Gastroesophageal sphincter (tissue), 4 donors: ENCODE results near the gene CXCL6. TPM values are rescaled to one million over a fixed set of nuclear protein-coding genes. Genes with fewer than 3 reads are reported as not detected.

Experiments used
- ATAC-seq: fragments of 150-250 bp; one replicate; pipeline ENCODE4 v1.9.1; 2016; ENCODE audit warnings: mild to moderate bottlenecking, moderate library complexity
- H3K27ac ChIP-seq, 4 donors: fragments of 200-600 bp; sonication (generic) in 3 of 4; 1 replicate in 3 of 4; 2 replicates in 1 of 4; pipeline ENCODE4 v1.5.1; 2016 to 2019
- H3K27me3 ChIP-seq: fragments of 200-600 bp; sonication (generic); one replicate; pipeline ENCODE4 v1.5.1; 2019
- H3K36me3 ChIP-seq, 2 donors: fragments of 200-600 bp; sonication (generic); one replicate each; pipeline ENCODE4 v1.5.1; 2019; ENCODE audit warnings: control low read depth in 1 of 2
- H3K4me1 ChIP-seq, 3 donors: fragments of 200-600 bp; sonication (generic); 1 replicate in 2 of 3; 2 replicates in 1 of 3; pipeline ENCODE4 v1.5.1; 2016 to 2019; ENCODE audit warnings: control low read depth in 2 of 3
- H3K4me3 ChIP-seq, 2 donors: fragments of 200-600 bp; sonication (generic); one replicate each; pipeline ENCODE4 v1.5.1; 2019; ENCODE audit warnings: mild to moderate bottlenecking in 1 of 2, moderate library complexity in 1 of 2
- H3K9me3 ChIP-seq, 3 donors: fragments of 200-600 bp; sonication (generic); one replicate each; pipeline ENCODE4 v1.5.1; 2017 to 2019; ENCODE audit warnings: control low read depth in 2 of 3
- CTCF ChIP-seq, 4 experiments: fragments of 200-600 bp in 2 of 4; fragments of 450-650 bp in 2 of 4; sonication (generic) in 1 of 4; IDR thresholded peaks; one replicate each; pipeline ENCODE4 v1.5.1; 2017 to 2019; ENCODE audit warnings: antibody characterized with exemption in 4 of 4, mild to moderate bottlenecking in 2 of 4, moderate library complexity in 2 of 4
- EP300 ChIP-seq: sonication (generic); formaldehyde crosslinking; IDR thresholded peaks from one replicate; pipeline ENCODE4 v1.6.1; 2017; ENCODE audit warnings: antibody characterized with exemption, mild to moderate bottlenecking
- POLR2A ChIP-seq, 2 donors: fragments of 450-650 bp; IDR thresholded peaks; one replicate each; pipeline ENCODE4 v1.6.1; 2017; ENCODE audit warnings: antibody characterized with exemption in 2 of 2, mild to moderate bottlenecking in 2 of 2, moderate library complexity in 1 of 2
- POLR2AphosphoS5 ChIP-seq: sonication (generic); formaldehyde crosslinking; IDR thresholded peaks from one replicate; pipeline ENCODE4 v1.6.1; 2017; ENCODE audit warnings: antibody characterized with exemption
- WGBS, 2 donors: methylation state at CpG; one replicate each; pipeline ENCODE4 v1.1.5; 2018; ENCODE audit warnings: low coverage in 1 of 2; 5-methylcytosine and 5-hydroxymethylcytosine counted together
- total RNA-seq, 4 donors: library from RNA; depleted of rRNA; stranded (reverse); fragments of >200 nt; gene quantifications; one replicate each; pipeline ENCODE4 v1.1.0, GENCODE V29; 2016

Gene CXCL6
- total RNA-seq, 4 donors from 2014 or later, result 1.1 TPM; not detected in 3

DNA sequence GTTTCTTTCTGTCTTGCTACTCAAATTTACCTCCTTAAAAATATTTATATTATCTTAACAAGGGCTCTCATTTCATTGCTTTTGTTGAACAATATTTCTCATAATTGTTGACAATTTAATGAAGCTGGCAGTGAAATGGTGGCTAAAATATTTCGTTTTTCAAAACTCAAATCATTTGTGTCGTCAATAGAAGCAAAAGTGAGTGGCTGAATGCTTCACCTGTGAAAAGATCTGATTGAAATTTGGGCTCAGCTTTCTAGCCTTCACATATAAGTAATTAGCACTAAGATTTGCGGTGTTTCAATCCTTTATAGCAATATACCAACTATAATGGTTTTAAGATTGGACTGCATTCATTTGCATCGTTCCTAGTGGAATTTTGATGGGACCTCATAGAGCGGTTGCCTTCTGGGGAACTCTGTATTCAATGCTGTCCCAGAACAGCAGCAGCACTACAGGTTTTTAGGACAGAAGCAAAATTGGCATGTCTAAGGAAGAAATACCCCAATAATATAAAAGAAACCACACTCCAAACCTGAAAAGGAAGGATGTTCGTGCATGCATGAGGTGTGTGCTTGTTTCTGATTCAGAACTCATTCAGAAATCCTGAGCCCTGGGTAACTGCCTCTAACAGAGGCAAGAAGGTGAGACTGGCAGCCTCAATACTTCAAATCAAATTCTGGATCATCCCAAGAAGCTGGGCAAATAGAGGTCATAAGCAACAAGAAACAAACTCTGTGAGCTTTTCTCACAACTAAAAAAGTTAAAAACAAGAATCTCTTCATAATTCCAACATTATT lies 35.2 kb downstream of the CXCL6 start:
- H3K27ac ChIP-seq, result no peak overlapping the region
- H3K36me3 ChIP-seq, result no peaks in the 10 kb centered on the region
- TF ChIP-seq POLR2A (IDR thresholded peaks at IDR 0.05) (no peak), POLR2AphosphoS5 (no peak), CTCF (IDR thresholded peaks at IDR 0.05) (no peak), EP300 (no peak)
- no peak for ATAC-seq
- H3K9me3 ChIP-seq, result no peaks in the 10 kb centered on the region
- no peak overlapping the region for H3K4me3 ChIP-seq
- peaks cover 37% of the 10 kb centered on the region for H3K27me3 ChIP-seq
- peaks cover 0 to 14% (median 0%) of the 10 kb centered on the region in 3 donors for H3K4me1 ChIP-seq
- WGBS, 2 donors, result 61 to 92% methylated on average over 4 to 6 of the region's 6 CpGs

DNA sequence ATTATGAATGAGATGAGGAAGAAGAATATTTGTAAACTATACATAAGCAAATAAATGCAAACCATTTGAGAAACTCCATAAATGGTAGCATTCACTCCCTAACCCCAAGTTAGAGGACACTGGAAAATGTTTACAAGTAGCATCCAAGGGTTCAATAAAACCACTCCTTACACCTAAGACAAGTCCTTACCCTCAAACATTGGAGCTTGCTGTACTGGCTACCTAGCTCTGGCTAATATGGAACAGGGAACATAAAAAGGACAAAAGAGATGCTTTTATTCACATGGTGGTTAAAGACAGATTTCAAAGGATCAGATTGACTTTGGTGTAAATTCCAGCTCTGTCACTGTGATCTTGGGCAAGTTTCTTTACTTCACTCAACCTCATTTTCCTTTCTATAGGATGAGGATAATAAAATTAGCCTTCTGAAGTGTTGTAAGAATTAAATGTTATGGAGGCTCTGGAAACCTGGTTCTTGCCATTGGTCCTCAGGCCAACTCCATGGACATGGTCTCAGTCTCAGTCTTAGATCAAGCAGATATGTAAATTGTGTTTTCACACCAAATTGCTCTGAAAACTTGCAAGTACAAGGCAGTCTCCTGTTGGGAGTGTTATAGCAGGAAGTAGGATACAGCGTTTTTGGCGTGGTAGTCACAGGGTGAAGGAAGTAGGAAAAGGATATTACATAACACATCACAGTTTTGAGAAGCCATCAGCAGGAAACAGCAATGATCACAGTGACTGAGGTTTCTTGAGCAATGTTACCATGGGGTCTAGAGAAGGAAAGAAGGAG lies 36.0 kb downstream of the CXCL6 start:
- H3K36me3 ChIP-seq, result no peaks in the 10 kb centered on the region
- H3K9me3 ChIP-seq, result no peaks in the 10 kb centered on the region
- WGBS, 2 donors, result 39 to 55% methylated on average over 2 of the region's 2 CpGs
- peak; percentile 36 for ATAC-seq
- H3K4me1 ChIP-seq, result peaks cover 0 to 14% (median 0%) of the 10 kb centered on the region in 3 donors
- H3K27ac ChIP-seq, result no peak overlapping the region
- no peak for TF ChIP-seq POLR2AphosphoS5
- H3K27me3 ChIP-seq, result peaks cover 37% of the 10 kb centered on the region
- H3K4me3 ChIP-seq, result no peak overlapping the region

DNA sequence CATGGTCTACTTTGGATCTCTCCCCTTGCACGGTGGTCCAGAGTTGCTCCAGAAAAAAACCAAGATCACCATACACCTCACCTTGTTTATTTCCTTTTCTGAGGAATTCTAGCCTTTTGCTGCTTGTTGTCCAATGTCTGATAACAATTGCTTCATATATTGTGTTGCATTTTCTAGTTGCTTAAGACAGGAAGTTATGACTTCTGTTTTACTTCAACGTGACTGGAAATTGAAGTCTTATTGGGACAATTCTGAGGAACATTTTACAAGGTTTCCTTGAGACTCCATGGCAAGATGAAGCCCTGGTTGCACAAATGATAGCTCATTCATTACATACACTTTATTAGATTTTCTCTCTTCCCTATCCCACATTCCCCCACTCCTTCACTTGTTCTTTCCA lies 37.9 kb downstream of the CXCL6 start:
- TF ChIP-seq EP300 (no peak), POLR2A (IDR thresholded peaks at IDR 0.05) (no peak), CTCF (IDR thresholded peaks at IDR 0.05) (no peak), POLR2AphosphoS5 (no peak)
- 58 to 86% methylated on average over 2 of the region's 2 CpGs for WGBS, 2 donors
- Histone ChIP-seq H3K9me3 (no peaks in the 10 kb centered on the region), H3K4me3 (no peak overlapping the region), H3K36me3 (no peaks in the 10 kb centered on the region), H3K4me1 (peaks cover 0 to 4% (median 0%) of the 10 kb centered on the region in 3 donors), H3K27me3 (peaks cover 24% of the 10 kb centered on the region), H3K27ac (no peak overlapping the region)
- ATAC-seq, result no peak

DNA sequence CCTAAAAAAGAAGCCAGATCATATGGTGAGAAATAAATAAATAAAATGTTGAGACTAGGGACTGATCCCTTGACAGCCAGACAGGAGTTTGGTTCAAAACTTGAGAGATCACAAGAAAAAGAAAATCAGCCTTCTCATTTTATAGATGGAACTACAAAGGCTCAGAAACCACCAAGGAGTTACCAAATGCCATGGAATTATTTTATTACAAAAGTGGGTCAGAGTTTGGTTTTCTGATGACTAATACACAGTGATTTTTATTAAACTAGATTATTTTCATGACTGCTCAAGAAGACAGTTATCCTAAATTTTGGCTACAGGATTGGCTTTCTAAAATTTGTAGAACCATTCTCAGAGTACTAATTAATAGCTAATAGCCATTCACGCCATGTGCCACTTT lies 38.9 kb downstream of the CXCL6 start:
- Histone ChIP-seq H3K36me3 (no peaks in the 10 kb centered on the region), H3K4me1 (no peaks in the 10 kb centered on the region), H3K4me3 (no peak overlapping the region), H3K27ac (no peak overlapping the region), H3K27me3 (peaks cover 14% of the 10 kb centered on the region), H3K9me3 (no peaks in the 10 kb centered on the region)
- ATAC-seq, result no peak
- TF ChIP-seq CTCF (IDR thresholded peaks at IDR 0.05) (no peak), POLR2AphosphoS5 (no peak), POLR2A (IDR thresholded peaks at IDR 0.05) (no peak), EP300 (no peak)
- 69 to 100% methylated on average over 1 of the region's 1 CpG for WGBS, 2 donors

GRCh38 chr4:73883306-73883705 lies 46.8 kb downstream of the CXCL6 start:
- no peak for ATAC-seq

More at GRCh38 chr4:73883306-73883705, 46.8 kb downstream of the CXCL6 start:
- no peak overlapping the region for H3K4me3 ChIP-seq
- no peaks in the 10 kb centered on the region for H3K36me3 ChIP-seq
- no peak overlapping the region for H3K27ac ChIP-seq
- 46% methylated on average over 1 of the region's 1 CpG; no CpG with 5 or more reads in 1 of the 2 donors for WGBS, 2 donors
- H3K27me3 ChIP-seq, result no peaks in the 10 kb centered on the region
- no peaks in the 10 kb centered on the region for H3K4me1 ChIP-seq
- TF ChIP-seq POLR2A (IDR thresholded peaks at IDR 0.05) (no peak), POLR2AphosphoS5 (no peak), CTCF (IDR thresholded peaks at IDR 0.05) (no peak)
- no peaks in the 10 kb centered on the region for H3K9me3 ChIP-seq
